ENCODE data around the gene UNC5CL.
"Not testable (repeated sequence)": the region's sequence is repeated elsewhere in the genome, so short reads cannot be mapped to it uniquely, and the experiment has no call there.

UNC5CL gene

DNA sequence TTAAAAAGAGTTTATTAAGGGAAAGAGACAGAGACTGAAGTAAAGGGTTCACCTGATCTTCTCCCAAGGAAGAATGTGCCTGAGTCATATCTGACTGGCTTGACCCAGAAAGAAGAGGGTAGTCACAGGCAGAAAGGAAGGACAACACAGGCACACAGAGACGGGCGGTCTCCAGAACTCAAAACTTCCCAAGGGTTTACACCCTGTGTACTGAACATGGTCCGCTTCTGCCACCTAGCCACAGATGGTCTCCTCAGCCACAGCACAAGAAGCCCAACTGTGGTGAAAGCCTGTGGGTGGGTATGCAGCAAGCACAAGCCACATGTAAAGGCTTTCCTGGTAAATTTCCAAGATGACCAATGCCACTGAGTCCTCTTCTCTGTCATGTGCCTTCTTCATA is 17.2 kb downstream of the UNC5CL start:
- H3K36me3 ChIP-seq (ENCODE audit: control insufficient read depth, insufficient read depth, low read length): no peaks in the 10 kb centered on the region
- no peaks in the 10 kb centered on the region; the same call in 1 of the 2 replicates for H3K27me3 ChIP-seq (replicated peaks; ENCODE audit: control insufficient read depth, insufficient read depth, low read length)
- H3K4me3 ChIP-seq (replicated peaks; ENCODE audit: low read depth, low read length): no peak overlapping the region
- TF ChIP-seq, protein P1, sequence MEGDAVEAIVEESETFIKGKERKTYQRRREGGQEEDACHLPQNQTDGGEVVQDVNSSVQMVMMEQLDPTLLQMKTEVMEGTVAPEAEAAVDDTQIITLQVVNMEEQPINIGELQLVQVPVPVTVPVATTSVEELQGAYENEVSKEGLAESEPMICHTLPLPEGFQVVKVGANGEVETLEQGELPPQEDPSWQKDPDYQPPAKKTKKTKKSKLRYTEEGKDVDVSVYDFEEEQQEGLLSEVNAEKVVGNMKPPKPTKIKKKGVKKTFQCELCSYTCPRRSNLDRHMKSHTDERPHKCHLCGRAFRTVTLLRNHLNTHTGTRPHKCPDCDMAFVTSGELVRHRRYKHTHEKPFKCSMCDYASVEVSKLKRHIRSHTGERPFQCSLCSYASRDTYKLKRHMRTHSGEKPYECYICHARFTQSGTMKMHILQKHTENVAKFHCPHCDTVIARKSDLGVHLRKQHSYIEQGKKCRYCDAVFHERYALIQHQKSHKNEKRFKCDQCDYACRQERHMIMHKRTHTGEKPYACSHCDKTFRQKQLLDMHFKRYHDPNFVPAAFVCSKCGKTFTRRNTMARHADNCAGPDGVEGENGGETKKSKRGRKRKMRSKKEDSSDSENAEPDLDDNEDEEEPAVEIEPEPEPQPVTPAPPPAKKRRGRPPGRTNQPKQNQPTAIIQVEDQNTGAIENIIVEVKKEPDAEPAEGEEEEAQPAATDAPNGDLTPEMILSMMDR (IDR thresholded peaks at IDR 0.05; ENCODE audit: insufficient read depth, low read length, poor library complexity, severe bottlenecking): no peak
- DNase-seq (ENCODE audit: extremely low read depth, insufficient read length): no peak

DNA sequence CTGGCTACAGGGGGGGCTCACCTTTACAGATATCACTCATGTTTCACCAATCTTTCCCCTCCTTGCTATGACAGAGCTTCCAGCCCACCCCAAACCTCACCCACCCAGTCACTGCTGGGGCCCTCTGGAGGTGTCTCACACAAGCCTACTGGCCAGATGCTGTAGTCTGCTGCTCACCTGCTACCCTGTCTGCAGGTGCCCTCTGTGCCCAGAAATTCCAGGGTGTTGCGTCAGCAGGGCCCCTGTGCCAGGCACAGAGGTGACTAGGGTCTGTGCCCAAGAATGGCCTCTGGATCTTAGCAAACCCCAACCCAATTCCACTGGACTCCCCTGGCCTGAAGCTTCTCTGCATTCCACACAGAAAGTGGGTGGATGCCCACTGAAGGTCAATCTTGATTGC is 21.4 kb downstream of the UNC5CL start:
- Histone ChIP-seq H3K27me3 (replicated peaks; ENCODE audit: control insufficient read depth, insufficient read depth, low read length) (no peaks in the 10 kb centered on the region; the same call in 1 of the 2 replicates), H3K4me3 (replicated peaks; ENCODE audit: low read depth, low read length) (no peak overlapping the region), H3K36me3 (ENCODE audit: control insufficient read depth, insufficient read depth, low read length) (no peaks in the 10 kb centered on the region)
- TF ChIP-seq, protein P1 (IDR thresholded peaks at IDR 0.05; ENCODE audit: insufficient read depth, low read length, poor library complexity, severe bottlenecking): no peak
- DNase-seq (ENCODE audit: extremely low read depth, insufficient read length): no peak

DNA sequence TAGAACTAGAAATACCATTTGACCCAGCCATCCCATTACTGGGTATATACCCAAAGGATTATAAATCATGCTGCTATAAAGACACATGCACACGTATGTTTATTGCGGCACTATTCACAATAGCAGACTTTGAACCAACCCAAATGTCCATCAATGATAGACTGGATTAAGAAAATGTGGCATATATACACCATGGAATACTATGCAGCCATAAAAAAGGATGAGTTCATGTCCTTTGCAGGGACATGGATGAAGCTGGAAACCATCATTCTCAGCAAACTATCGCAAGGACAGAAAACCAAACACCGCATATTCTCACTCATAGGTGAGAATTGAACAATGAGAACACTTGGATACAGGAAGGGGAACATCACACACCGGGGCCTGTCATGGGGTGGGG is 23.2 kb downstream of the UNC5CL start:
- not testable (repeated sequence) for H3K36me3 ChIP-seq (ENCODE audit: control insufficient read depth, insufficient read depth, low read length); DNase-seq (ENCODE audit: extremely low read depth, insufficient read length); H3K4me3 ChIP-seq (replicated peaks; ENCODE audit: low read depth, low read length); H3K27me3 ChIP-seq (replicated peaks; ENCODE audit: control insufficient read depth, insufficient read depth, low read length)

DNA sequence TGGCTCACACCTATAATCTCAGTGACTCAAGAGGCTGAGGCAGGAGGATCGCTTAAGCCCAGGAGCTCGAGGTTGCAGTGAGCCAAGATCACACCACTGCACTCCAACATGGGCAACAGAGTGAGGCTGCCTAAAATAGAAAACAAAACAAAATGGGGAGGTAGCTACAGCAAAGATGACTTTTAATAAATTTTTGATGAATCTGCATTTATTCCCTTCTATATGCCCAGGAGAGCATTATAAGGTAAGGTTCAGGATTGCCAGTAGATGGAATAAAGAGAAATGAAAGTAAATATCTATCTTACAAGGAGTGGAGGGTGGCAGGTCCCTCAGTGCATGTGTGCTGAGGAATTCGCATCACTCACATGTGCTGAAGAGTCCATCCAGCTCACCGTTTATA is 24.2 kb downstream of the UNC5CL start:
- TF ChIP-seq, protein P1 (IDR thresholded peaks at IDR 0.05; ENCODE audit: insufficient read depth, low read length, poor library complexity, severe bottlenecking): no peak
- no peak for DNase-seq (ENCODE audit: extremely low read depth, insufficient read length)
- Histone ChIP-seq H3K27me3 (replicated peaks; ENCODE audit: control insufficient read depth, insufficient read depth, low read length) (peaks cover 3% of the 10 kb centered on the region), H3K36me3 (ENCODE audit: control insufficient read depth, insufficient read depth, low read length) (no peaks in the 10 kb centered on the region), H3K4me3 (replicated peaks; ENCODE audit: low read depth, low read length) (no peak overlapping the region)

DNA sequence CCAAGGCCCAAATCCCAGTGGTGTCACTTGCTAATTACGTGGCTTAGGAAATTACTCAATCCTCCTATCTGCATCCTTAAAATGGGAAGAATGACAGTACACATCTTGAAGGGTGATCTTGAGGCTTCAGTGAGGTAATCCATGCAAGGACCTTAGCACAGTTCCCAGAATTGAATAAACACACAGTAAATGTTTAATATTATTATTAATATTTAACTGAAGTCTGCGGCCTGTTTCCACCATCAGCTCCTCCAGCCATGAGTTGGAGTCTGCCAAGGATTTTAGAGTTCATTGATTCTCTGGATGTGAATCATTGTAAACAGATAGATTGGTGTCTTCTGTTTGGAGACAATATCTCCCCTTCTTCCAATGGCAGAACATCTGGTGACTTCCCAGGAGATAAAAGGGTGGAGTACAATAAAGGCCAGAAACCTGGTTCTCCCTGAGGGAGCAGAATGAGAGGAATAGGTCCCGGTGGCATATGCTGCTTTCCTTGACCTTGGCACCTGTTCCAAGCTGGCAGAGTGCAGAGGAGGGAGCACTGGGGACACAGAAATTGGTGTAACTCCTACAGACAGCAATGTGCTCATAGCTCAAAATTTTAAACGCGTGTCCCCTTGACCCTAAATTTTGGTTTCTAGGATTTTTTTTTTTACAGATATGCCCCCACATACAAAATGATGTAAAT is 25.4 kb downstream of the UNC5CL start:
- TF ChIP-seq, protein P1 (IDR thresholded peaks at IDR 0.05; ENCODE audit: insufficient read depth, low read length, poor library complexity, severe bottlenecking): no peak
- Histone ChIP-seq H3K36me3 (ENCODE audit: control insufficient read depth, insufficient read depth, low read length) (no peaks in the 10 kb centered on the region), H3K4me3 (replicated peaks; ENCODE audit: low read depth, low read length) (no peak overlapping the region), H3K27me3 (replicated peaks; ENCODE audit: control insufficient read depth, insufficient read depth, low read length) (peaks cover 3% of the 10 kb centered on the region)
- no peak for DNase-seq (ENCODE audit: extremely low read depth, insufficient read length)

DNA sequence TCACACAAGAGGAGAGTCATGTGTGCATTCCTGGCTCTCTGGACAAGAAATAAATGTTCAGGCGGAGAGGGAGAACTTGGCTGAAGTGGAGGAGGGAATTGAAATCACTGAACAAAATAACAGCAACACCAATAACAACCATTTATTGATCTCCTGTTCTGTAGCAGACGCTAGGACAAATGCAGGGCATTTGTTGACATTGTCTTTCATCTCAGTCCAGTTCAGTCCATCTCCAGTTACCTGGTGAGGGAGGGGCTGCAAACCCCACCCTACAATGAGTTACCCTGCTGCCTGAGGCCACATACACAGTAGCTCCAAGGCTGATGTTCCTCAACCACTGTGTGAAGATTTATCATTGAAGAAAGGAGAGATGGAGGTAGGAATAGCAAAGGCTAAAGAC is 27.3 kb downstream of the UNC5CL start:
- Histone ChIP-seq H3K27me3 (replicated peaks; ENCODE audit: control insufficient read depth, insufficient read depth, low read length) (peaks cover 3% of the 10 kb centered on the region), H3K4me3 (replicated peaks; ENCODE audit: low read depth, low read length) (no peak overlapping the region), H3K36me3 (ENCODE audit: control insufficient read depth, insufficient read depth, low read length) (no peaks in the 10 kb centered on the region)
- TF ChIP-seq, protein P1 (IDR thresholded peaks at IDR 0.05; ENCODE audit: insufficient read depth, low read length, poor library complexity, severe bottlenecking): no peak
- no peak for DNase-seq (ENCODE audit: extremely low read depth, insufficient read length)

Measured in GM06990 (cell line).